ENCODE results near the gene TMED1. TPM values are rescaled to one million over a fixed set of nuclear protein-coding genes. Genes with fewer than 3 reads are reported as not detected.

Gene TMED1
- total RNA-seq, 4 donors from 2014 or later, result 7.2 to 57.0 (median 27.2) TPM

GRCh38 chr19:10835089-10835753 is 791 bp downstream of the TMED1 start:
- intact Hi-C loops (cut with DNase I; ENCODE audit: low total_unique reads), result no loop called here
- no peaks in the 10 kb centered on the region for H3K36me3 ChIP-seq
- TF ChIP-seq CTCF (IDR thresholded peaks at IDR 0.05) (no peak), POLR2A (IDR thresholded peaks at IDR 0.05) (no peak)
- peak overlapping the region in 1 of 2 donors; percentile 77 for H3K4me3 ChIP-seq
- DNase-seq, result no peak
- no peaks in the 10 kb centered on the region for H3K4me1 ChIP-seq
- H3K9me3 ChIP-seq, result peaks cover 0 to 4% of the 10 kb centered on the region in 2 donors
- no peaks in the 10 kb centered on the region for H3K27me3 ChIP-seq
- peak overlapping the region; percentile 94 to 99 for H3K27ac ChIP-seq

- no peak for DNase-seq
These were observed 3.1 kb downstream of the TMED1 start for GRCh38 chr19:10832939-10833296.

GRCh38 chr19:10831987-10832938 is 3.7 kb downstream of the TMED1 start:
- H3K36me3 ChIP-seq, result no peaks in the 10 kb centered on the region

More at GRCh38 chr19:10832939-10833296, 3.1 kb downstream of the TMED1 start:
- no peaks in the 10 kb centered on the region for H3K4me1 ChIP-seq
- H3K9me3 ChIP-seq, result peaks cover 0 to 4% of the 10 kb centered on the region in 2 donors
- intact Hi-C loops (cut with DNase I; ENCODE audit: low total_unique reads), result no loop called here
- H3K27ac ChIP-seq, result no peak overlapping the region
- H3K36me3 ChIP-seq, result no peaks in the 10 kb centered on the region
- no peak overlapping the region for H3K4me3 ChIP-seq
- TF ChIP-seq CTCF (IDR thresholded peaks at IDR 0.05) (no peak), POLR2A (IDR thresholded peaks at IDR 0.05) (no peak)
- H3K27me3 ChIP-seq, result no peaks in the 10 kb centered on the region

GRCh38 chr19:10830931-10831779 is 4.9 kb downstream of the TMED1 start:
- H3K4me3 ChIP-seq, result no peak overlapping the region
- H3K4me1 ChIP-seq, result no peaks in the 10 kb centered on the region
- no peaks in the 10 kb centered on the region for H3K27me3 ChIP-seq
- H3K36me3 ChIP-seq, result no peaks in the 10 kb centered on the region
- H3K27ac ChIP-seq, result no peak overlapping the region
- TF ChIP-seq POLR2A (IDR thresholded peaks at IDR 0.05) (no peak), CTCF (IDR thresholded peaks at IDR 0.05) (no peak)
- intact Hi-C loops (cut with DNase I; ENCODE audit: low total_unique reads), result no loop called here
- H3K9me3 ChIP-seq, result no peaks in the 10 kb centered on the region
- DNase-seq, result no peak

More at GRCh38 chr19:10831987-10832938, 3.7 kb downstream of the TMED1 start:
- intact Hi-C loops (cut with DNase I; ENCODE audit: low total_unique reads), result no loop called here
- H3K27me3 ChIP-seq, result no peaks in the 10 kb centered on the region
- H3K4me3 ChIP-seq, result no peak overlapping the region
- H3K27ac ChIP-seq, result no peak overlapping the region
- H3K9me3 ChIP-seq, result peaks cover 0 to 4% of the 10 kb centered on the region in 2 donors
- no peak for DNase-seq
- no peak for TF ChIP-seq CTCF (IDR thresholded peaks at IDR 0.05)
- no peak for TF ChIP-seq POLR2A (IDR thresholded peaks at IDR 0.05)
- no peaks in the 10 kb centered on the region for H3K4me1 ChIP-seq

All from uterus (tissue), 4 donors.